Kidney epithelial cell (primary cell): ENCODE data around the gene ANAPC2. TPM values are rescaled to one million over a fixed set of nuclear protein-coding genes. Genes with fewer than 3 reads are reported as not detected.
"Not testable (repeated sequence)": the region's sequence is repeated elsewhere in the genome, so short reads cannot be mapped to it uniquely, and the experiment has no call there.

ENCODE experiments used
- DNase-seq: peaks from one replicate; pipeline ENCODE4 v3.0.0-alpha.2; 2010; ENCODE audit warnings: low read depth
- H3K27me3 ChIP-seq: 2 replicates; pipeline ENCODE4 v1.6.0; 2011; ENCODE audit warnings: low read length; ENCODE audit not compliant: control insufficient read depth, insufficient read depth
- H3K36me3 ChIP-seq: 2 replicates; pipeline ENCODE4 v1.5.1; 2011; ENCODE audit warnings: low read length; ENCODE audit not compliant: control insufficient read depth, insufficient read depth
- H3K4me3 ChIP-seq: 2 replicates; pipeline ENCODE4 v1.5.1; 2011; ENCODE audit warnings: low read depth, mild to moderate bottlenecking, control low read depth, low read length
- total RNA-seq: library from RNA; depleted of rRNA; stranded (reverse); fragments of >200 nt; gene quantifications from 2 replicates; pipeline ENCODE4 v1.2.3, GENCODE V29; 2015
- TF ChIP-seq, protein P1 (sequence below): IDR thresholded peaks from 2 replicates; pipeline ENCODE4 v1.5.1; 2011; ENCODE audit warnings: mild to moderate bottlenecking, moderate library complexity, low read length, control low read depth, inconsistent platforms; ENCODE audit not compliant: insufficient read depth, poor library complexity, severe bottlenecking

The ANAPC2 gene
- total RNA-seq, 1 donor from 2014 or later: 18.8 TPM

DNA sequence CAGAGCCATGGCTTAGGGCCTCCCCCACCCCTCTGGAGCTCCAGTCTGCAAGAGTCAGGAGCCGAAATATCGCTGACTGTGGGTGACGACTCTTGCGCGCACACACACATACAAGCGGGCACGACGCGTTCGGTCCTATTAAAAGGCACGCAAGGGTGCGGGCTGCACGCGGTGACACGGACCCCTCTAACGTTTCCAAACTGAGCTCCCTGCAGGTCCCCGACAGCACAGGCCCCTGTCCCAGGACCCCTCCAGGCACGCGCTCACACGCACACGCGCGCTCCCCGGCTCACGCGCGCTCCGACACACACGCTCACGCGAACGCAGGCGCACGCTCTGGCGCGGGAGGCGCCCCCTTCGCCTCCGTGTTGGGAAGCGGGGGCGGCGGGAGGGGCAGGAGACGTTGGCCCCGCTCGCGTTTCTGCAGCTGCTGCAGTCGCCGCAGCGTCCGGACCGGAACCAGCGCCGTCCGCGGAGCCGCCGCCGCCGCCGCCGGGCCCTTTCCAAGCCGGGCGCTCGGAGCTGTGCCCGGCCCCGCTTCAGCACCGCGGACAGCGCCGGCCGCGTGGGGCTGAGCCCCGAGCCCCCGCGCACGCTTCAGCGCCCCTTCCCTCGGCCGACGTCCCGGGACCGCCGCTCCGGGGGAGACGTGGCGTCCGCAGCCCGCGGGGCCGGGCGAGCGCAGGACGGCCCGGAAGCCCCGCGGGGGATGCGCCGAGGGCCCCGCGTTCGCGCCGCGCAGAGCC, 49.5 kb downstream of the ANAPC2 start, which contains the start of gene GRIN1:
GRIN1 (plus strand) TSS at position 433 of the 746 bp plus-strand sequence. CDS start 333 bp downstream, outside the sequence.
- TF ChIP-seq, protein P1, sequence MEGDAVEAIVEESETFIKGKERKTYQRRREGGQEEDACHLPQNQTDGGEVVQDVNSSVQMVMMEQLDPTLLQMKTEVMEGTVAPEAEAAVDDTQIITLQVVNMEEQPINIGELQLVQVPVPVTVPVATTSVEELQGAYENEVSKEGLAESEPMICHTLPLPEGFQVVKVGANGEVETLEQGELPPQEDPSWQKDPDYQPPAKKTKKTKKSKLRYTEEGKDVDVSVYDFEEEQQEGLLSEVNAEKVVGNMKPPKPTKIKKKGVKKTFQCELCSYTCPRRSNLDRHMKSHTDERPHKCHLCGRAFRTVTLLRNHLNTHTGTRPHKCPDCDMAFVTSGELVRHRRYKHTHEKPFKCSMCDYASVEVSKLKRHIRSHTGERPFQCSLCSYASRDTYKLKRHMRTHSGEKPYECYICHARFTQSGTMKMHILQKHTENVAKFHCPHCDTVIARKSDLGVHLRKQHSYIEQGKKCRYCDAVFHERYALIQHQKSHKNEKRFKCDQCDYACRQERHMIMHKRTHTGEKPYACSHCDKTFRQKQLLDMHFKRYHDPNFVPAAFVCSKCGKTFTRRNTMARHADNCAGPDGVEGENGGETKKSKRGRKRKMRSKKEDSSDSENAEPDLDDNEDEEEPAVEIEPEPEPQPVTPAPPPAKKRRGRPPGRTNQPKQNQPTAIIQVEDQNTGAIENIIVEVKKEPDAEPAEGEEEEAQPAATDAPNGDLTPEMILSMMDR: no peak
- Histone ChIP-seq H3K4me3 (no peak within 1 kb of the TSS), H3K36me3 (no peaks in the 10 kb centered on the region), H3K27me3 (peaks cover 79% of the 10 kb centered on the region)
- DNase-seq: no peak

DNA sequence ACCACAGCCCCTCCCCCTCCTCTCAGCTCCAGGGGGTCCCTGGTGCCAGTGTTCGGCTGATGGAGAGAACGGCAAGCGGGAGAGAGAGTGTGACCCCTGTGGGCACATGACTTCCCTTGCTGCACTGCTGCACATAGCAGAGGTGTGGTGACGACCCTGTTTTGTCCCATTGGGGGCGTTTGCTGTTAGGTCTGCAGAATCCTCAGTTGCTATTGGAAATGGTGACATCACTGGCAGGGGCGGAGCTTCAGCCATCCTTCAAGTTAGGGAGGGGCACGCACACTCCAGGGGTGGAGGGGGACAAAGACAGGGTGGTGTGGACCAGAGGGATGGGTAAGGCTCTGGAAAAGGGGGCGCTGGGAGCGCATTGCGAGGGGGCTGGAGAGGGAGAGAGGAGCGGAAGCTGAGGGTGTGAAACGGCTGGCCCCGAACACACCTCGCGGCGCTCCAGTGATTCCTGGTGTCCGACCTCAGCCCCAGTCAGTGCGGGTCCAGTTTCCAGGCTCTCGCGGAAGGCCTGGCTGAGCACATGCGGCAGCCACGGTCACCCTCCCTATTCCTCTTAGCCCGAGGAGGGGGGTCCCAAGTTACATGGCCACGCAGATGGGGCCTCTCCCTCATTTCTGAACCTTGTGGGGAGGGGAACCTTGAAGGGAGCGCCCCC, 50.2 kb downstream of the ANAPC2 start:
- no peaks in the 10 kb centered on the region for H3K36me3 ChIP-seq
- no peak for DNase-seq
- TF ChIP-seq, protein P1: no peak
- no peak overlapping the region for H3K4me3 ChIP-seq
- peaks cover 73% of the 10 kb centered on the region for H3K27me3 ChIP-seq

DNA sequence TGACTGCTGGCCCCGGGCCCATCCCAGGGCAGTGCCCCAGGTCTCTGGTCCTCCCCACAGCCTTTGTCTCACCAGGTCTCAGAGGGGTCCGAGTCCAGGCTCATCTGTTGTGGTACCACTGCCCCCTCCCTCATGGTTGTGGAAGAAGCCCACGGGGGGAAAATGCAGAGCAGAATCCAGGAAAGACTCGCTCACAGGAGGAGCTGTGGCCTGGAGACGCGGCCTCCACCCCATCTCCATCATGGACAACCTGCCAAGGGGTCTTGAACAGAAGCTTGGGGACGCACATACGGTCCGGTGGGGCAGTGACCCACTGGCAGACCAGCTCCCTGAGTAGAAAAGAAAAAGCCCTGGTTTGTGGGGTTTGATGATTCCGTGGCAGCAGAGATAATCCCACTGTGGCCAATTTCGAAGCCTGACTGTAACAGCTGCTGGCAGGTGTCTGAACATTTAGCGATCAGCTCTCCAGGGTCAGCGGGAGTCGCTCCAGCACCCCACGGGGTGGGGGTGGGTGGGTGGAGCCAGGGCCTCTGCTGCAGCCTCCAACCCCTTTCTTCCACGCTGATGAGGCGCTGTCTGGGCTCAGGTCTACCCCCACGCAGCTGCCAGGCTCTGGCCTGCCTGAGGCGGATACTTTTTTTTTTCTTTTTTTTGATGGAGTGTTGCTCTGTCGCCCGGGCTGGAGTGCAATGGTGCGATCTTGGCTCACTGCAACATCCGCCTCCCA, 51.3 kb downstream of the ANAPC2 start:
- TF ChIP-seq, protein P1: no peak

DNA sequence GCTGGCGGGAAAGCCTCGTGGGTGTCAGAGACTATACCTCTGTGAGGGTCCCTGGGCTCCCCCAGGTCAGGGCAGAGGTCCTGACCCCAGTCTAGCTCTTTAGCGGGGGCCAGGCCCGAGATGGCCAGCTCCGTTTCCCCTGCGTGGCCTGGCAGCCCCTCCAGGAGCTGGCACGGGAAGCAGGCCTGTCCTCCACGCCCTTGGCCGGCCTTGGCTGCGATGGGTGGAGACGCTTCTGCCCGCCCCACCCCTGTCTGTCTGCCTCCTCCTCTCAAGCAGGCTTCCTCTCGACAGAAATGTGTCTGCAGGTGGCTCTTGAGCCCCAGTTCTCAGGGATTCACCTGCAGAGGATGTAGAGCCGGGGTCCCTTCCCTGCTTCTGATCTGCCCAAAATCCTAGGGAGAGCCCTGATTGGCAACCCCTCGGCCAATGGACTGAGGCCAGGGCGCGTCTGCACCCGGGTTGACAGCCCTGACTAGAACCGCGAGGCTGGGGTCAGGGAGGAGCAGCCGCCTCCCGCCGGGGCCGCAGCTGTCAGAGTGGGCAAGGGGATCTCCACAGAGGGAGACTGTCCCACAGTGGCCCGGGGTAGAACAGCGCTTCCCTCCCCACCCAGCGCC, 52.0 kb downstream of the ANAPC2 start:
- TF ChIP-seq, protein P1: no peak

More for the DNA sequence above, 51.3 kb downstream of the ANAPC2 start:
- no peak overlapping the region for H3K4me3 ChIP-seq
- DNase-seq: no peak
- no peaks in the 10 kb centered on the region for H3K36me3 ChIP-seq
- peaks cover 63% of the 10 kb centered on the region for H3K27me3 ChIP-seq

DNA sequence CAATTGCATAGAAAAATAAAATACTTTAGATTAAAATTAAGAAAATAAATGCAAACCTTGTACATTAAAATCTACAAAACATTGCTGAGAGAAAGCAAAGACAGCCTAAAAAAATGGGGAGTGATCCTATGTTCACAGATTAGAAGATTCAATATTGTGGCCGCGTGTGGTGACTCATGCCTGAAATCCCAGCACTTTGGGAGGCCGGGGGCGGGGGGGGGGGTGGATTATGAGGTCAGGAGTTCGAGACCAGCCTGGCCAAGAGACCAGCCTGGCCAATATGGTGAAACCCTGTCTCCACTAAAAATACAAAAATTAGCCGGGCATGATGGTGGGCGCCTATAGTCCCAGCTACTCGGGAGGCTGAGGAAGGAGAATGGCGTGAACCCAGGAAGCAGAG, 53.2 kb downstream of the ANAPC2 start:
- not testable (repeated sequence) for H3K4me3 ChIP-seq, H3K36me3 ChIP-seq, DNase-seq
- H3K27me3 ChIP-seq: peaks cover 44% of the 10 kb centered on the region

More for the DNA sequence above, 52.0 kb downstream of the ANAPC2 start:
- DNase-seq: no peak
- H3K36me3 ChIP-seq: no peaks in the 10 kb centered on the region
- no peak overlapping the region for H3K4me3 ChIP-seq
- H3K27me3 ChIP-seq: peaks cover 56% of the 10 kb centered on the region

DNA sequence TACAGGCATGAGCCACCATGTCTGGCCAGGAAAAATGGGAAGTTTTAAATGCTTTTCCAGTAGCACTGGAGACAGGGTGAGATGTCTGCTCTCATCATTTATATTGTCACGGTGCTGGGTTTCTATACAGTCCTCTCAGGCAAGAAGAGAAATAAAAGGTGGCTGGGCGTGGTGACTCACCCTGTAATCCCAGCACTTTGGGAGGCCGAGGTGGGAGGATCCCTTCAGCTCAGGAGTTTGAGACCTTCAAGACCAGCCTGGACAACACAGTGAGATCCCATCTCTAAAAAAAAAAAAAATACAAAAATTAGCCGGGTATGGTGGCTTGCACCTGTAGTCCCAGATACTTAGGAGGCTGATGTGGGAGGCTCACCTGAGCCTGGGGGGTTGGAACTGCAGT, 54.2 kb downstream of the ANAPC2 start:
- no peak for DNase-seq
- H3K36me3 ChIP-seq: no peaks in the 10 kb centered on the region
- no peak overlapping the region for H3K4me3 ChIP-seq
- peaks cover 35% of the 10 kb centered on the region for H3K27me3 ChIP-seq
- TF ChIP-seq, protein P1: no peak
